Keratinocyte (primary cell): ENCODE measurements around the gene RUNX1.

Source experiments
- CTCF ChIP-seq, 3 experiments: IDR thresholded peaks in 1 of 3; conservative IDR thresholded peaks in 1 of 3; optimal IDR thresholded peaks in 1 of 3; 2 replicates in 2 of 3; 3 replicates in 1 of 3; pipeline versions ENCODE3 to v1.5.1; 2011; ENCODE audit warnings: low read length in 3 of 3, mild to moderate bottlenecking in 3 of 3, moderate library complexity in 2 of 3, control low read depth in 1 of 3, inconsistent platforms in 1 of 3; ENCODE audit not compliant: insufficient read depth in 2 of 3; ENCODE audit errors: extremely low read depth in 1 of 3
- EZH2 ChIP-seq: IDR thresholded peaks from one replicate; pipeline ENCODE4 v1.6.1; 2012; ENCODE audit warnings: inconsistent platforms, mild to moderate bottlenecking, low read length, moderate library complexity

- no peak for TF ChIP-seq EZH2
- TF ChIP-seq CTCF (optimal IDR thresholded peaks at IDR 0.05 in 1 of 3, IDR thresholded peaks at IDR 0.05 in 1 of 3, conservative IDR thresholded peaks at IDR 0.05 in 1 of 3; ENCODE audit: extremely low read depth in 1 of 3, insufficient read depth in 2 of 3, low read length in 3 of 3) = no peak
These were observed 187.8 kb downstream of the RUNX1 start for GRCh38 chr21:34861258-34861657.
